Suprapubic skin (tissue), 4 donors: Measurements from ENCODE around the gene NDUFB1.

ENCODE experiments used
- POLR2A ChIP-seq, 2 donors: fragments of 450-650 bp; IDR thresholded peaks; one replicate each; pipeline ENCODE4 v1.6.1; 2017; ENCODE audit warnings: antibody characterized with exemption in 2 of 2, mild to moderate bottlenecking in 2 of 2, moderate library complexity in 2 of 2
- POLR2AphosphoS5 ChIP-seq, 3 donors: sonication (generic); formaldehyde crosslinking; IDR thresholded peaks; one replicate each; pipeline ENCODE4 v1.6.1; 2017; ENCODE audit warnings: antibody characterized with exemption in 3 of 3

DNA sequence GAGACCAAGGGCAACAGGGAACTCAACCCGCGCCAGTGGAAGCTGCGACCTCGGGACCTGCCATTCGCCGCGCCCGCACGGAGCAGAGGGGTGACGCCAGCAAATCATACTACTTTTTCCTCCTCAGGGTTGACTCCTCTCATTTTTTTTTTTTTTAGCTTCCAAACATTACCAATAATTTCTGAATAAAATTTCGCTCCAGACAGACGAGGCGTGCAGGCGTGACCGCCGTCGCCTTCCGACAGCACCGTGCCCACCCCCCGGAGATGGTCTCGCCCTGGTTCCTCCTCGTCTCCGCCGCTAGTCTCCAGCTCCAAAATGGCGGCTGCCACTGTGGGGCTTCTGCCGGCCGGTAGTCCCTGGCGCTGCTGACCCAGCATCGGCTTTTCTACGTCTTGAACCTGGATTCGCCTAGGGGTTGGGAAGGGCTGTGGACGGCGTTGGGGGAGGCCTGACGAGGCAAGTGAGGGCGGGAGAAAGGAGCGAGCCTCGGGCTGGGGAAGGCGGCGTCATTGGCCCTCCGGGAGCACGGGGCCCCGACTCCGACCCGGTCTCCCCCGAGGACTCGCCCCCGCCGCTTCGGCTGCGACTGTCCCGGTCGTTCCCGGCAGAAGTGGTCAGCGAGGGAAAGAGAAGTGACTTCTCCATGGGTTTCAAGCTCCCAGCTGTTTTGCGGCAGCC, at the start of gene NDUFB1, which contains the start of gene CPSF2:
- TF ChIP-seq POLR2AphosphoS5 (IDR thresholded peaks at IDR 0.05) (peak in 2 of 3 donors; percentile 19 to 67), POLR2A (IDR thresholded peaks at IDR 0.05) (peak in 1 of 2 donors; percentile 47)
